GM18870 (cell line): Measurements from ENCODE around the gene IL6.
"Not testable (repeated sequence)": the region's sequence is repeated elsewhere in the genome, so short reads cannot be mapped to it uniquely, and the experiment has no call there.

Experiments
- ATAC-seq: cut with Tn5 transposase; IDR thresholded peaks from one replicate; pipeline ENCODE4 v1.9.1; 2021; ENCODE audit warnings: moderate library complexity; ENCODE audit not compliant: unreplicated experiment

The IL6 gene

DNA sequence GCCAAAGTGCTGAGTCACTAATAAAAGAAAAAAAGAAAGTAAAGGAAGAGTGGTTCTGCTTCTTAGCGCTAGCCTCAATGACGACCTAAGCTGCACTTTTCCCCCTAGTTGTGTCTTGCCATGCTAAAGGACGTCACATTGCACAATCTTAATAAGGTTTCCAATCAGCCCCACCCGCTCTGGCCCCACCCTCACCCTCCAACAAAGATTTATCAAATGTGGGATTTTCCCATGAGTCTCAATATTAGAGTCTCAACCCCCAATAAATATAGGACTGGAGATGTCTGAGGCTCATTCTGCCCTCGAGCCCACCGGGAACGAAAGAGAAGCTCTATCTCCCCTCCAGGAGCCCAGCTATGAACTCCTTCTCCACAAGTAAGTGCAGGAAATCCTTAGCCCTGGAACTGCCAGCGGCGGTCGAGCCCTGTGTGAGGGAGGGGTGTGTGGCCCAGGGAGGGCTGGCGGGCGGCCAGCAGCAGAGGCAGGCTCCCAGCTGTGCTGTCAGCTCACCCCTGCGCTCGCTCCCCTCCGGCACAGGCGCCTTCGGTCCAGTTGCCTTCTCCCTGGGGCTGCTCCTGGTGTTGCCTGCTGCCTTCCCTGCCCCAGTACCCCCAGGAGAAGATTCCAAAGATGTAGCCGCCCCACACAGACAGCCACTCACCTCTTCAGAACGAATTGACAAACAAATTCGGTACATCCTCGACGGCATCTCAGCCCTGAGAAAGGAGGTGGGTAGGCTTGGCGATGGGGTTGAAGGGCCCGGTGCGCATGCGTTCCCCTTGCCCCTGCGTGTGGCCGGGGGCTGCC lies at the start of gene IL6:
Gene IL6 (plus strand): TSS at position 294 of the 807 bp plus-strand sequence. CDS start 63 bp downstream, at position 357.
- ATAC-seq = no peak

DNA sequence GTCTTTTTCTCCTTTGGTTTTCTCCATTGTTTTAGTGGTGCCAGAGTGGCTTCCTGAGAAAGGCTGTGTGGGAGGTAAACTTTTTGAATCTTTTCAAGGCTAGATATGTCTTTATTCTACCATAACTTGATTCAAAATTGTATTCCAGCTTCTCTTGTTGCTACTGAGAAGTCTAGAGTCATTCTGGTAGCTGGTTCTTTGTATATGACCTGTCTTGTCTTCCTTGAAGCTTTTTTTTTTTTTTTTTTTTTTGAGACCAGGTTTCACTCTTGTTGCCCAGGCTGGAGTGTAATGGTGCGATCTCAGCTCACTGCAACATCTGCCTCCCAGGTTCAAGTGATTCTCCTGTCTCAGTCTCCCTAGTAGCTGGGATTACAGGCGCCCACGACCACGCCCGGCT lies 49.7 kb upstream of the IL6 start:
- ATAC-seq = peak; percentile 43

DNA sequence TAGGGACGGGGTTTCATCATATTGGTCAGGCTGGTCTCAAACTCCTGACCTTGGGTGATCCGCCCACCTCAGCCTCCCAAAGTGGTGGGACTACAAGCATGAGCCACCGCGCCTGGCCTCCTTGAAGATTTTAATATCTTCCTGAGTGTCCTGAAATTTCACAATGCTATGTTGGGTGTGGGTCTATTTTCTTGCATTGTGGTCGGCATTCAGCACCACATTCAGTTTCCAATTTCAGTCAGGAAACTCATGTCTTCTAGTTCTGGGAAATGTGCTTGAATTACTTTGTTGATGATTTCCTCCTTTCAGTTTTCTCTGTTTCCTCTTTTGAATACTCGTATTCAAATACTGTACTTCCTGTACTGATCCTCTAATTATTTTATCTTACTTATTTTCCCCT lies 49.3 kb upstream of the IL6 start:
- ATAC-seq = no peak

DNA sequence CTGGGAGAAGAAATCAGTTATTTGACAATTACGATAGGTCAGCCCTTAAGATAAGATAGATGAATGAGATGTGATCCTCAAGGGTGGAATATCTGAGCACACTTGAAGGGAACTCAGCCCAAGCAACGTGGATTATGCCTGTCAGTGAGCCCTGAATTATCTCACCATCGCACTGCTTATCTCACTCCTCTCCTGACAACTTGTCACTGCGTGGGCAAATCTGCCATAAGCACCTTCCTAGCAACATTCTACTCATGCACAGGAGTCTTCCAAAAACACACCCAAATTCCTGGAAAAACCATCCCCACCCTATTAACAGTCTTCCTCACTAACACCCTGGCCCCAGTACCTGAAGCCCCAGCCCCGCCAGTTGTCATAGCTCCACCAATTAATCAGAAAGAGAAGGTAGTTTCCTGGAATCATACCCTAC lies 46.5 kb upstream of the IL6 start:
- ATAC-seq = no peak

DNA sequence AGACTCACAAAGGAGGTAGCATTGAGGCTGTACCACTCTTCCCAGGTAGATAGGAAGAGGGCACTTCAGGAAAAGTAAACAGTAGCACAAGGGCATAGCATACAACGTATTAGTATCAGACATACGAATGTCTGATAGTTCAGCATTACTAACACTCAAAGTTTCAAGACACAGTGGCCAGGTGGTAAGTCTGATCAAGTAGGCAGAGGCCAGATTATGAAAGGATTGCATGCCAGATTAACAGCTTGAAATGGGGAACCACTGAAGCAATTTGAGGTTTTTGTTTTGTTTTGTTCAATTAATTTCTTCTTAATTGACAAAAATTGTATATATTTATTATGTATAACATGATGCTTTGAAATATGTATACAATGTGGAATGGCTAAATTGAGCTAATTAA lies 45.7 kb upstream of the IL6 start:
- ATAC-seq = no peak

DNA sequence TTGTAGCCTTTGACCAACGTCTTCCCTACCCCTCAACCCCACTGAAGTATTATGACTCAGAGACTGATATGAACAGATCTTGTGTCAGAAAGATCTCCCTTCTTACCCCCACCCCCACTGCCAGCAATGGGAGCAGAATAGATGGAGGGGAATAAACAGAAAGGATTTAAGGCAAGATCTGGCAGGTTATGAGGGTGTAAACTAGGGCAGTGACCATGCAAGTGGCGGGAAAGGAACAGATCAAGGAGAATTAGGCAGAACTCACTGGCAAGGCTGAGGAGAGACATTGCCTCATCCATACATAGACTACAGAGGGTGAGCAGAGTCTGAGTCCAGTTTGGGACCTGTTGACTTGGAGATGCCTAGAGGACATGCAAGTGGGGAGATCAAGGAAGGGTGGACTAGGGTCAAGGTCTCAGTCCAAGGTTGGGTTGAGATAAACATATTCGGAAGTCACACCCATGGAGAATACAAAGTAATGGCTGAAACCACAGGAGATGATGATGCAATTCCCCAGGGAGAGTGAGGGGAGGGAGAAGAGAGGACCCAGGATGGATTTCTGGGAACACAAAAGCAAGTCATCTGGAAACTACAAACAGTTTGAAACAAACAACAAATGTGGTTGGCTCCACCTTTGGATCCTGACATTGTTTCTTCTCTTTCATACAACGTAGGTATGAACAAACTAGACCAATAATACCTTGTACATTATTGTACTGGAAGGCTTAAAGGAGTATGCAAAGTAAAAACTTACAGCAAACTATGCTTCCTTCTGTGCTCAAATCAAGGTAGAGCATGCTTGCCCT lies 44.9 kb upstream of the IL6 start:
- no peak for ATAC-seq

DNA sequence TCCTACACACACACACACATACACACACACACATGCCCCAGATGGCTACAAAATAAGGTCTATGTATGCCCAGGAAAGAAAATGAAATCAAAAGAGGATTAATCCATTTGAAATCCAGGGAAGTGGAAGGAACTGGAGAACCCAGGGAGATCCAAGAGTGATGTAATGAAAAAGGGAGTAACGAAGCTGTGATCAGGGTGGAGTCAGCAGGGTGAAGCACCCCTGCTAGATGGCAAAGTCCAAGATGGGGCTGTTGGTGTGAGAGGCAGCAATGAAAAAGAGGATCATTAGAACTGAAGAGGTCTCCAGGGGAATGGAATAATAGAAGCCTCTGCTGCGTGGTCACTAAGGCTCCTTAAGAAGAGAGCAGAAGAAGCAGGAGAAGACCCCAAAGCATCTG lies 43.6 kb upstream of the IL6 start:
- no peak for ATAC-seq

DNA sequence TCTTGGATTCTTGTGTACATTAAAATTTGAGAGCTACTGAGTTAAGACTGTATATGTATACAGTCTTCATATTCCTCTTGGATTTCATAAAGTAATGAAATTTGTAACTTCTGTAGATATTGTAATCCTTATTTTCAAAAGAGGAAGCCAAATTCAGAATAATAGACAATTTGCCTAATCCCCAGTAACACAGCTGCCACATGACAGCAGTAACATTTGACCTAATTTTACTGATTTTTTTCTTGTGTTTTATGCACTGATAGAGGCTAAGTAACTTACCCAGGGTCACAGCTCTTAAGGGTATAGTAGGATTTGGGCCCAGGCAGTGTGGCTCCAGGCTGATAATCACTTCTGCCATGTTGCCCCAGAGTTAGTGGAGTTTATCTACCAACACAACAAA lies 40.4 kb upstream of the IL6 start:
- ATAC-seq = no peak

DNA sequence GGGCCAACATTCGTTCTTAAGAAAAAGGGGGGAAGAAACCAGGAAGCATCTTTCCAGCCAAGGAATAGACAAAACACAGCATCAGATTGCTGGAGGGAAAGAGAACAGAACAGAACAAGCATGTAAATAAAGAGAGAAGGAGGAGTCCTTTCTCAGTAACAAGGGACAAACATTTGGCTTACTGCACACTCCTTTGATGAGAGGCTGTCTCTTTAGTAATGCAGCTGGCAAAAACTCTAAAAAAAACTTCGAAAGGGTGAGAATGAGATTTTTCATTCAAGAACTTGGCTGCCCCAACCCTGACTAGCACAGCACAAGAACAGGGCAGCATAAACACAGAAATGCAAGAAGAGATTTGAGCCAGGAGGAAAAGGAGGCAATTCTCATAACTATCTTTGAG lies 38.9 kb upstream of the IL6 start:
- no peak for ATAC-seq

DNA sequence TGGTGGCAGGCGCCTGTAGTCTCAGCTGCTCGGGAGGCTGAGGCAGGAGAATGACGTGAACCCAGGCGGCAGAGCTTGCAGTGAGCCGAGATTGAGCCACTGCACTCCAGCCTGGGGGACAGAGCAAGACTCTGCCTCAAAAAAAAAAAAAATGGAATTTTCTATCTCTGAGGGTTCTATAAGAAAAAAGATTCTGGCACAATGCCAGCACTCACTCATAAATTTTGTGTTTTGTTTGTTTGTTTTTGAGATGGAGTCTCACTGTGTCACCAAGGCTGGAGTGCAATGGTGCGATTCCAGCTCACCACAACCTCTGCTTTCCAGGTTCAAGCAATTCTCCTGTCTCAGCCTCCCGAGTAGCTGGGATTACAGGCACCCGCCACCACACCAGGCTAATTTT lies 38.1 kb upstream of the IL6 start:
- not testable (repeated sequence) for ATAC-seq

DNA sequence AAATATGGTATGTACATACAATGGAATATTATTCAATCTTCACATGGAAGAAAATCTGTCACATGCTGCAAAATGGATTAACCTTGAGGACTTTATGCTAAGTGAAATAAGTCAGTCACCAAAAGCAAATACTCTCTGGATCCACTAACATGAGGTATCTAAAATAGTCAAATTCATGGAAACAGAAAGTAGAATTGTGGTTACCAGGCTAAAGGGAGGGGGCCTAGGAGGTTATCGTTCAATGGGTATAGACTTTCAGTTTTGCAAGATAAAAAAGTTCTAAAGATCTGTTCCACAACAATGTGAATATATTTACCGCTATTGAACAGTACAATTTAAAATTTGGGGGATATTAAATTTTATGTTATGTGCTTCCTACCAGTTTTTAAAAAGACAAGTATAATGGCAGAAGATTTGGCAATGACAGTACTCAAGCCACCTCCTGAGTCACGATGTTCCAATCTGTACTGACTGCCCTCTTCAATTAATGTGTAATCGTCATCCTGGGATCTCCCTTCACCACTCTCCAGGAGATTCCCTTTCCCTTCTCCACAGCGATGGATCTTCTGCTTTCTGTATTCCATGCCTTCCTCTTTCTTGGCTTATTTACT lies 32.3 kb upstream of the IL6 start:
- peak; percentile 51 for ATAC-seq

DNA sequence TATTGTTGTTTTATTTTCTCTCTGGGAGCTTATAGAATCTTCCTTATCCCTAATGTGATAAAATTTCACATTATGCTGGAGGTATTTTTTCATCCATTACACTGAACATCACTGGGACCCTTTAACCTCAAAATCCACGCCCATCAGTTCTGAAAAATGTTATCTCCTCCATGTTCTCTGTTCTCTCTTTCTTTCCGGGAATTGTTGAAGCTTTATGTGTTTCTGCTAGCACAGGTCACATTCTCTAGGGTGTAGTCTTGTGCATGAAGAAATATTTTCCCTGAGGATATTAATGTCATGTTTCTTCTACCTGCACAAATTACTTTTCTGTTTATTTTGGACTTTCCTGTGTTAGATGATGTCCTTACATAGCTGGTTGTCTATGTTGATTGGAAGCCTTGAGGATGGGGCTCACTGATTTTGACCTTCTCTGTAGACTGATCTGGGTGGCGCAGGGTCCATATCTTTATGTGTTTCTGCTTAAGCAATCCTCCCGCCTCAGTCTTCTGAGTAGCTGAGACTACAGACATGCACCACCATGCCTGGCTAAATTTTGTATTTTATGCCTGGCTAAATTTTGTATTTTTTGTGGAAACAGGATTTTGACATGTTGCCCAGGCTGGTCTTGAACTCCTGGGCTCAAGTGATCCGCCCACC lies 31.4 kb upstream of the IL6 start:
- ATAC-seq = no peak

DNA sequence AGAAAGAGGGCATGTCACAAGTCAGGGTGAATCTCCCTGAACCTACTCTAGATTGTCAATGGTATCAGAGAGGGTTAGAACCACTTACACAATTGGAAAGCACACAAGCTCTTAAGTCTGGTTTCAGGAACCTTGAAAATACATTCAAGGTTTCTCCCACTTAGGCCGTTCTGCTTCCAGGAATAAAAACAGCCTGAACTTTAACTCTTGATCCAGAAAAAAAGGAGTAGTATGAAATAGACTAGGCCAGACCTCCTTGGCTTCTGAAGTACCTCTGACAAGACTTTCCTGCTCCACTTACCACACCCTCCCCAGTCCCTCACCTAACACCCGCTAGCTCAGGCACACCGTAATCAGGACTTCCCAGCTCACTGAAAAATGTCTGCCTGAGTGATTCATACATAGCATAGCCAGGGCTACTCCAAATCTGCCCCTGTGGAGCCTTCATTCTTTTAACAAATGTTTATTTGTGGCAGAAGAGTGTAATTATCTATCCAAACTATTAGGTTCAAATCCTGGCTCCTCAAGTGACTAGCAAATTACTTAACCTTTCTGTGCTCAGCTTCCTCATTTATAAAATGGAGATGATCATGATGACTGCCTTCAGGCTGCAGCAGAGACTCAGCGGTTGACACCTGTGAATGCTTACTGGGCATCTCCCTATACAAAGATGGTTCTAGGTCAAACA lies 30.3 kb upstream of the IL6 start:
- ATAC-seq = no peak

DNA sequence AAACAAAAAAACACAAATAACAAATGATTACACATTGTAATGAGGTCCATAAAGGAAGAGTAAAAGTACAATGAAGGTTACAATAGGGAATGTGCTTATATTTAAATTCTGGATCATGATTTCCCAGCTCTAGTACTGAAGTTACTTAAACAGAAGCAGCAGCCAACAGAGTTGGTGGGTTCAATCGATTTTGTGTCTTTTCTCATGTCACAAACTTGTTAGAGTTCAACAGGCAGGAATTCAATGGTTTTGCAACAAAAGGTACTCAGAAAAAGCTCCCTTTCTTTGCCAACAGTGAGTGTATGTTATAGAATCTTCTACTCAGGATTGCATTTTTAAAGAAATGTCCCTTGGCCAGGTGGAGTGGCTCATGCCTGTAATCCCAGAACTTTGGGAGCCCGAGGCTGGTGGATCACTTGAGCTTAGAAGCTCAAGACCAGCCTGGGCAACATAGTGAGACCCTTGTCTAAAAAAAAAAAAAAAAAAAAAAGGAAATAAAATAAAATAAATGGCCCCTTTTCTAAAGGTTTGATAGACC lies 29.6 kb upstream of the IL6 start:
- ATAC-seq = no peak

DNA sequence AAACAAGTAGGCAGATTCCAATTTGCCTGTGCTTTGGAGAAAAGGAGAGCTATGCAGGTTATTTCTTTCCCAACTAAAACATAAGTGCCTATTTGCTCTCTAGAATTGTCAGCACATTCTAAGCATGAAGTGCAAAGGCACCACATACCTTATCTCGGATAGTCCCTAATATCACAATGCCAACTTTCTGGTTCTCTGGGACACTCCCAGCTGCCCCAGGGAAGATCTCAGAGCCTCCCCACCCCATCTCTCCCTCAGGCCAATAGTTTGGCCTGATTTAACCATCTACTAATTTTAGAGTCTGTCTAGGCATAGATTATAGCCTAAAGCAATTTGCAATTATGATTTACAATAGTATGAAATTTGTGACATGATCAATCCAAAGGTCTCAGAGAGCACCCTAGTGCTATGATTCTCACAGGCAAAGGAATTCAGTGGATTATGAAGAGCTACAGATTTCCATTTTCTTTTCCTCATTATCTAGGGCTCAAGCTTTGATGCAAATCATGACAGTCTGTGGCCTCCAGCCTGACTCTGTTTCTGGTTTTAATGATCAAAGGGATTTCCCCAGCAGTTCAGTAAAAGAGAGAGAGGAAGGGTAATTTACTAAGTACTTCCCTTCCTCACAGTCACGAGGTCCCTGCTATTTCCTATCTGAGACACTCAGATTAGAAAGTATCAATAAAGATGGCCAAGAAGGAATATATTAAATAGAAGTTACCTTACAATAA lies 29.0 kb upstream of the IL6 start:
- ATAC-seq = peak; percentile 83

DNA sequence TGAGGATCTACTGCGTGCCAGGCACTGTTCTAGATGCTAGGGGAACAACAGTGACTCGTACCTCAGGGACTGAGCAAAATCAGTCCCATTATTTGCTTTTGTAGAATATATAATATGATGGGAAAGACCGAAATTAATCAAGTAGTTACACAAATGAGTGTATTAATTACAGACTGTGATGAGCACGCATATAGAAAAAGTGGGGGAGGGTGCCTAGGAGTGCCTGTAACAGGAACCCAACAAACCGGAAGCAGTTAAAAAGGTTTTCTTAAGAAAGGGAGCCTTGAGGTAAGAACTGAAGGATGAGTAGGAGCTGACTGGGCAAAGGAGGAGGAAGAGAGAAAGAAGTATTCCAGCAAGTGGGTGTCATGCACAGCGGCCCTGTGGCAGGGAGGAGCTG lies 28.2 kb upstream of the IL6 start:
- no peak for ATAC-seq

DNA sequence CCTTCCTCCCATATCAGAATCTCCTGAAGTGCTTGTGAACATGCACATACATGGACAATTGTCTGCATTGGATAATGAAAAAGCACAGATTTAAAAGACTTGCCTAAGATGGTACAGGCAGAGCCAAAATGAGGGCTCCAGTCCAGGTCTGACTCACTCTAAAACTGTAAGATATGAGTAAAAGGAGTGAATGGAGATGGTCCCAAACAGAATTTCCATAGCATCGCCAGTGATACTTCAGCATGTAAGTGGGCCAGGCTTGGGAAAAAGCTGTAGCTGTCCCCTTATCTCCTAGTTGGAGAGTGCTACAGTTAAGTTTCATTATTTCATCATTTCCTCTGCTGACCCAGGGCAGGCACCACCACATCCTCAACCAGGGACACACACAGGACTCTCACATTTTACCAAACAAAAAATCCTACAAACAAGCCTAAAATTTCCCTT lies 26.4 kb upstream of the IL6 start:
- no peak for ATAC-seq

DNA sequence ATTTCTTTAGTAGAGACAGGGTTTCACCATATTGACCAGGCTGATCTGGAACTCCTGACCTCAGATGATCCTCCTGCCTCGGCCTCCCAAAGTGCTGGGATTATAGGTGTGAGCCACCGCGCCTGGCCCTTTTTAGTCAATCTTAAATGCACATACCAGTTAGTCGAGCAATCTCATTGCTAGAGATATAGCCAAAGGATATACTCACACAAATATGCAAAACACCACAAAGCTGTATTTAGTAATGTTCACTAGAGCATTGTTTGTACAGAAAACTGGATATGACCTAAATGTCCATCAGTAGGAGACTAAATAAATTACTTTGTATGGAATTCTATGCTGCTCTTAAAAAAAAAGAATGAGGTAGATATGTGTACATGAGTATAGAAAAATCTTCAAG lies 24.5 kb upstream of the IL6 start:
- no peak for ATAC-seq

DNA sequence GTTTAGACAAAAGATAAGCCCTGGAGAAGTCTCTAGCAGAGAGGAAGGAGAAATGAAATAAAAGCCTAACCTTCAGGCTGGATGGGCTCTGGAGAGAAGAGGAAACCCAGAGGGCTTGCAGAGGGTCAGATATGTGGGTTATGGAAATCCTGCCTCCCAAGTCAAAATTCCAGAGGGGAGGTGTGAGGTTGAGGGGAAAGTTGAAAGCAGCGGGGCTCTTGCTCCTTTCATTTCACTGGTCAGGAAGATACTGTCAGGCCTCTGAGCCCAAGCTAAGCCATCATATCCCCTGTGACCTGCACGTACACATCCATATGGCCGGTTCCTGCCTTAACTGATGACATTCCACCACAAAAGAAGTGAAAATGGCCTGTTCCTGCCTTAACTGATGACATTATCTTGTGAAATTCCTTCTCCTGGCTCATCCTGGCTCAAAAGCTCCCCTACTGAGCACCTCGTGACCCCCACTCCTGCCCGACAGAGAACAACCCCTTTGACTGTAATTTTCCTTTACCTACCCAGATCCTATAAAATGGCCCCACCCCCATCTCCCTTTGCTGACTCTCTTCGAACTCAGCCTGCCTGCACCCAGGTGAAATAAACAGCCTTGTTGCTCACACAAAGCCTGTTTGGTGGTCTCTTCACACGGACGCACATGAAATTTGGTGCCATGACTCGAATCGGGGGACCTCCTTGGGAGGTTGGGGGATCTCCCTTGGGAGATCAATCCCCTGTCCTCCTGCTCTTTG lies 23.7 kb upstream of the IL6 start:
- ATAC-seq = not testable (repeated sequence)
